KBM-7 (cell line): ENCODE results near the gene ARHGAP11A.

Experiments used
- DNase-seq: peaks from one replicate; pipeline ENCODE4 v3.0.0-alpha.2; 2015
- in situ Hi-C: fragments of 300-500 bp; cut with MboI; formaldehyde crosslinking; loops from 2 replicates; pipeline ENCODE4 v1.14.3; 2020; ENCODE audit warnings: low sequenced_read_pairs, low pct_unique_long_range_greater_than_20kb, mixed read lengths

Gene ARHGAP11A

GRCh38 chr15:32651229-32651837 lies 36.0 kb downstream of the ARHGAP11A start:
- peak; percentile 68 for DNase-seq
- in situ Hi-C loops = no loop called here

GRCh38 chr15:32652178-32652577 lies 36.9 kb downstream of the ARHGAP11A start:
- in situ Hi-C loops = no loop called here
- DNase-seq = no peak

- in situ Hi-C loops = no loop called here
- DNase-seq = peak; percentile 74
Observed at GRCh38 chr15:32656091-32656490, 40.8 kb downstream of the ARHGAP11A start.

GRCh38 chr15:32656496-32656895 lies 41.2 kb downstream of the ARHGAP11A start:
- DNase-seq = no peak
- in situ Hi-C loops = no loop called here

GRCh38 chr15:32657198-32657883 lies 42.0 kb downstream of the ARHGAP11A start:
- DNase-seq = no peak

GRCh38 chr15:32657941-32658340 lies 42.6 kb downstream of the ARHGAP11A start:
- in situ Hi-C loops = no loop called here
- no peak for DNase-seq

More at GRCh38 chr15:32657198-32657883, 42.0 kb downstream of the ARHGAP11A start:
- in situ Hi-C loops = no loop called here

- no peak for DNase-seq
- in situ Hi-C loops = no loop called here
Observed at GRCh38 chr15:32659340-32660155, 44.2 kb downstream of the ARHGAP11A start.

- in situ Hi-C loops = no loop called here
- no peak for DNase-seq
Observed at GRCh38 chr15:32663671-32664070, 48.4 kb downstream of the ARHGAP11A start.

- DNase-seq = no peak
- in situ Hi-C loops = no loop called here
Observed at GRCh38 chr15:32664796-32665195, 49.5 kb downstream of the ARHGAP11A start.

- no peak for DNase-seq
- in situ Hi-C loops = no loop called here
Observed at GRCh38 chr15:32667321-32667720, 52.0 kb downstream of the ARHGAP11A start.

GRCh38 chr15:32668942-32669341 lies 53.6 kb downstream of the ARHGAP11A start:
- in situ Hi-C loops = no loop called here

GRCh38 chr15:32669896-32670611 lies 54.8 kb downstream of the ARHGAP11A start:
- in situ Hi-C loops = no loop called here
- DNase-seq = no peak

More at GRCh38 chr15:32668942-32669341, 53.6 kb downstream of the ARHGAP11A start:
- DNase-seq = no peak

GRCh38 chr15:32670623-32671022 lies 55.3 kb downstream of the ARHGAP11A start:
- no peak for DNase-seq
- in situ Hi-C loops = no loop called here

- in situ Hi-C loops = no loop called here
- DNase-seq = no peak
Observed at GRCh38 chr15:32671339-32672325, 56.3 kb downstream of the ARHGAP11A start.

GRCh38 chr15:32674681-32675080 lies 59.4 kb downstream of the ARHGAP11A start:
- in situ Hi-C loops = no loop called here
- DNase-seq = no peak

- in situ Hi-C loops = no loop called here
Observed at GRCh38 chr15:32675466-32675865, 60.2 kb downstream of the ARHGAP11A start.

GRCh38 chr15:32676169-32676568 lies 60.9 kb downstream of the ARHGAP11A start:
- in situ Hi-C loops = no loop called here
- no peak for DNase-seq

More at GRCh38 chr15:32675466-32675865, 60.2 kb downstream of the ARHGAP11A start:
- DNase-seq = no peak

GRCh38 chr15:32677238-32677750 lies 62.0 kb downstream of the ARHGAP11A start:
- in situ Hi-C loops = no loop called here
- no peak for DNase-seq
